ENCODE data around the gene GOLGA6L4.
"Not testable (repeated sequence)": the region's sequence is repeated elsewhere in the genome, so short reads cannot be mapped to it uniquely, and the experiment has no call there.

The GOLGA6L4 gene, protein sequence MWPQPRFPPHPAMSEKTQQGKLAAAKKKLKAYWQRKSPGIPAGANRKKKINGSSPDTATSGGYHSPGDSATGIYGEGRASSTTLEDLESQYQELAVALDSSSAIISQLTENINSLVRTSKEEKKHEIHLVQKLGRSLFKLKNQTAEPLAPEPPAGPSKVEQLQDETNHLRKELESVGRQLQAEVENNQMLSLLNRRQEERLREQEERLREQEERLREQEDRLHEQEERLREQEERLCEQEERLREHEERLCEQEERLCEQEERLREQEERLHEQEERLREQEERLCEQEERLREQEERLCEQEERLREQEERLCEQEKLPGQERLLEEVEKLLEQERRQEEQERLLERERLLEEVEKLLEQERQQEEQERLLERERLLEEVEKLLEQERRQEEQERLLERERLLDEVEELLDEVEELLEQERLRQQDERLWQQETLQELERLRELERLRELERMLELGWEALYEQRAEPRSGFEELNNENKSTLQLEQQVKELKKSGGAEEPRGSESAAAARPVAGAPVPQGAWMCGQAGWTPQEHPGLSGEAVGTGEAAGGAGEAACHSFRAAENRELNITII

DNA sequence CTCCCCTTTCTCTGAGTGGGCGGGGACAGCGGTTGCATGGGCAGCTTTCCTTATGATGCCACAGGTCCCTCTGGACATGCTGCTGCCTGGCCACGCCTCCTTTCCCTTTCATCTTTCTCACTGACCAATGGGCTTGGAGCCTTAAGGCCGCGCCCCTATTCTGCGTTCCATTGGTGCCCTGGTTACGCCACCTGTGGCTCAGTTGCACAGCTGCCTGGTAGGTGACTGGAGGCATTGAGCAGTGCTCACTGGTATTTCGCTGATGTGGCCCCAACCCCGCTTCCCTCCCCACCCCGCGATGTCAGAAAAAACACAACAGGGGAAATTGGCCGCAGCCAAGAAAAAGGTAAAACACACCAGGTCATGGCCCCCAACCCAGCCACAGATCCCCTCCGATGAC is at the start of gene GOLGA6L4:
Gene GOLGA6L4 (plus strand): TSS at position 201 of the 400 bp plus-strand sequence. CDS start 62 bp downstream, at position 263.
- DNase-seq (ENCODE audit: low read depth in 2 of 2), result not testable (repeated sequence)

DNA sequence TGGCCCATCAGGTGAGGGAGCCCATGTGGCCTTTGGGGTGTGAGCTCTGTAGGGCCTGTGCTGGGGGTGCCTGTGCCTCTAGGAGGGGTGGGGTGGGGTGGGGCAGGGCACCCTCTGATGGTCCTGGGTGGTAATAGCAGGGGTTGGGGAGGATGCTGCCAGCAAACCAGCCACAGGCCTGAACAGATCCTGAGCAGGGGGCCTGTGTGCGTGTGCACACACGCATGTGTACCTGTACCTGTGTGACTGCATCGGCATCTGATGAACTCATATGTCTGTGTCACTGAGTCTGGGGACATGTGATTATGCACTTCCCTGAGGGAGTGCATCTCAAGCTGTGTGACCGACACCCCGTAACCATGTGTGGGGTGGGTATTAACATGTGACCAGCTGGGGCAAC is 42.6 kb upstream of the GOLGA6L4 start:
- DNase-seq (ENCODE audit: low read depth in 2 of 2), result not testable (repeated sequence)

DNA sequence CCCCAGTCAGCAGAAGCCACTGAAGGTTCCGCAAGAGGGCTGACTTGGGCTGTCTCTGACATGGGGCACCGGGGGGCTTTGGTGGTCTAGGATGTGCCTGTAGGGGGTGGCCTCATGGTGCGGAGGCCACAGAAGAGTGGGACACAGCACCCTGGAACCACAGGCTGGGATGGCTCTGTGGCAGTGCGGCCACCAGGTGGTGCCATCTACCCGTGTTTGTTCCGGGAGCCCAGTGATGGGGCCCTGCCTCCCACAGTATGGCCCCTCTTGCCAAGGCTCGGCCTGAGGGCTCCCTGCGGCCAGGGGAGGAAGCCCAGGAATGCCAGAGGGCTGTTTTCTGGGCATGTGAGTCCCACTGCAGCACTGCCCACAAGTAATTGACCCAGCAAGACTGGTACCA is 40.0 kb upstream of the GOLGA6L4 start:
- not testable (repeated sequence) for DNase-seq (ENCODE audit: low read depth in 2 of 2)

DNA sequence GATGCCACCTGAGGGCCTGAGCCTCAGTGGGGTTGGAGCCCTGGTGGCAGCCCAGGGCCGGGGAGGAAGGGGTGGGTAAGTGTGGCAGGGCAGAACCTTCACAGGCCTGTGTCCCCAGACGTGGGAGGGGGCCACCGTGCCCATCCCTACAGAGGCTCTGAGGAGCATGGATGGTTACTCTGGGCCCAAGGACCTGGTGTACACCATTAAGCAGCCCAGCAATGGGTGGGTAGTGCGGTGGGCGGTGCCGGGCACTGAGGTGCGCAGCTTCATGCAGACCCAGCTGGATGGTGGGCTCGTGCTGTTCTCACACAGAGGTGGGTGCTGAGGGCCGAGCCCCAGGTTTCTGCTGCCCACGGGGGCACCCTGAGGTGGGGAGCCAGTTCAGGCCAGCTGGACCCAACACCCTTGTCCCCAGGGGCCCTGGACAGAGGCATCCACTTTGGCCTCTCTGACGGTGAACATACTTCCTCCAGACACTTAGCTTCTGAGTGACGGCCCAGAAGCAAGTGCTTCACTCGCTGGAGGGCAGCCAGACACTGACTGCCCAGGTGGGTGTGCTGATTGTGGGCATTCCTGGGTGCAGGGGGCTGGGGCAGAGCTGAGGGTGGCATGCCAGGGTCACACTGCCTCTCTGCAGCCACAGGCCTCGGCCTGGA is 38.9 kb upstream of the GOLGA6L4 start:
- not testable (repeated sequence) for DNase-seq (ENCODE audit: low read depth in 2 of 2)

DNA sequence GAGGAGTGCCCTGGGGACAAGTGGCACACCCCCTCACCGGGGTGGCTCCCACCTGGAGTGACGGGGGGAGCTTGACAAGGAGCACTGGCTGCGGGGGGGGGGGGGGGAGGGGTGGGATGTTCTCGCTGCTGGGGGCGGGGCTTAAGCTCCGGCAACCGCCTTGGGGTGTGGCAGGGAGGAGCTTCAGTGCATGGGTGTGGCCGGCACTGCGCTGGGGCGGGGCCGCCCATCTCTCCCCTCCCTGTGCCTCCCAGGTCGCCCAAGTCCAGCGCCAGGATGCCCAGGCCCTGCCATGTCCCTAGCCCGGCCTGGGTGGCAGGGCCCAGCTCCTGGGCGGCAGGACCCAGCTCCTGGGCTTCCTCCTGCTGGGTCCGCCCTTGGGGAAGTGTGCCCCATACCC is 35.7 kb upstream of the GOLGA6L4 start:
- not testable (repeated sequence) for DNase-seq (ENCODE audit: low read depth in 2 of 2)

DNA sequence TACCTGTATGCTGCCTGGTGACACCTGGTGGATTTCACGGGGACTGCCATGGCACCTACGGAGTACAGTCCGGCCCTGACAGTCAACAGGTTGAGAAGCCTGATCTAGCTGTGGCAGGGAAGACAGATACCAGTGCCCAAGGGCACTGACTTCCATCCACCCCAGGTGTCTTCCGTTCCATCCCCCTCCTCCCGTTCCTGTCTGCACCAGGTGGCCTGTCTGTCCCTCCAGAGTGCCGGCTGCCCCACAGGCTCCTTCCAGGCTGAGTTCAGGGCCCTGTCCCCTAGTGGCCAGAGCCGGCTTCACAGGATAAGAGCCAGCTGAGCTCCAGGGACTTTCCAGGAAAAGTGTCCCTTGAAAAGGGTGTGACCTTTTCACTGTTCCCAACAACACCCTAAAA is 10.9 kb downstream of the GOLGA6L4 start:
- not testable (repeated sequence) for DNase-seq (ENCODE audit: low read depth in 2 of 2)

All from stimulated activated CD8-positive, alpha-beta memory T cell treated with anti-CD3 and anti-CD28 coated beads, Interleukin-15, amount 100 ng/mL, for 4 hours (primary cell).